HEK293 (cell line): Measurements from ENCODE around the gene MESD.

Experiments
- CTCF ChIA-PET: fragments of 350-600 bp; formaldehyde crosslinking; extraction: SDS; loops from one replicate; lab custom pipeline; 2021; ENCODE audit warnings: antibody characterized with exemption; lab: Yijun Ruan, JAX
- POLR2A ChIA-PET: fragments of 300-600 bp; formaldehyde crosslinking; extraction: SDS; loops from one replicate; lab custom pipeline; 2020; ENCODE audit warnings: antibody characterized with exemption, inconsistent platforms; lab: Yijun Ruan, JAX
- H3K27ac ChIP-seq: fragments of 200-500 bp; sonication (Bioruptor generic); 2 replicates; pipeline ENCODE4 v1.5.1; 2014; ENCODE audit warnings: low read depth, low read length, control low read depth, inconsistent platforms; ENCODE audit errors: extremely low read depth
- H3K36me3 ChIP-seq, 2 experiments: fragments of 200-500 bp in 1 of 2; sonication (Bioruptor generic) in 1 of 2; 1 replicate in 1 of 2; 2 replicates in 1 of 2; pipeline ENCODE4 v1.5.1; 2014 to 2017; ENCODE audit warnings: inconsistent platforms in 2 of 2, low read length in 2 of 2; ENCODE audit not compliant: control insufficient read depth in 2 of 2, insufficient read depth in 1 of 2
- H3K4me1 ChIP-seq: fragments of 200-500 bp; sonication (Bioruptor generic); 2 replicates; pipeline ENCODE4 v1.5.1; 2014; ENCODE audit warnings: mild to moderate bottlenecking, low read length, inconsistent platforms; ENCODE audit not compliant: control insufficient read depth, insufficient read depth
- H3K4me3 ChIP-seq: 2 replicates; pipeline ENCODE4 v1.5.1; 2011; ENCODE audit warnings: low read depth, mild to moderate bottlenecking, control low read depth, low read length, moderate library complexity
- H3K9me3 ChIP-seq: fragments of 200-500 bp; sonication (Bioruptor generic); 2 replicates; pipeline ENCODE4 v1.5.1; 2014; ENCODE audit warnings: low read depth, low read length, inconsistent platforms; ENCODE audit not compliant: control insufficient read depth, insufficient read depth
- BCL11A ChIP-seq: fragments of 450-650 bp; formaldehyde crosslinking; IDR thresholded peaks from 2 replicates; pipeline ENCODE4 v1.5.1; 2016; ENCODE audit warnings: low read depth, missing biosample characterization, missing genetic modification characterization
- GLIS1 ChIP-seq: fragments of 450-650 bp; formaldehyde crosslinking; IDR thresholded peaks from 2 replicates; pipeline ENCODE4 v1.5.1; 2016; ENCODE audit warnings: missing biosample characterization, missing genetic modification characterization
- GLIS2 ChIP-seq: fragments of 450-650 bp; formaldehyde crosslinking; IDR thresholded peaks from 2 replicates; pipeline ENCODE4 v1.5.1; 2016; ENCODE audit warnings: missing biosample characterization, missing genetic modification characterization
- HOXD13 ChIP-seq: sonication (generic); formaldehyde crosslinking; IDR thresholded peaks from 2 replicates; pipeline ENCODE4 v1.8.0; 2022; ENCODE audit warnings: missing genetic modification reagents, borderline replicate concordance
- MYNN ChIP-seq: fragments of 450-650 bp; formaldehyde crosslinking; IDR thresholded peaks from 2 replicates; pipeline ENCODE4 v1.5.1; 2016; ENCODE audit warnings: missing biosample characterization, missing genetic modification characterization, borderline replicate concordance
- OVOL3 ChIP-seq: fragments of 450-650 bp; formaldehyde crosslinking; IDR thresholded peaks from 2 replicates; pipeline ENCODE4 v1.5.1; 2016; ENCODE audit warnings: missing biosample characterization, missing genetic modification characterization
- PRDM1 ChIP-seq: fragments of 450-650 bp; formaldehyde crosslinking; IDR thresholded peaks from 2 replicates; pipeline ENCODE4; 2016; ENCODE audit warnings: missing biosample characterization, missing genetic modification characterization
- SP3 ChIP-seq: fragments of 450-650 bp; formaldehyde crosslinking; IDR thresholded peaks from 2 replicates; pipeline ENCODE4 v1.5.1; 2016; ENCODE audit warnings: missing biosample characterization, missing genetic modification characterization
- ZBTB20 ChIP-seq: fragments of 450-650 bp; formaldehyde crosslinking; IDR thresholded peaks from 2 replicates; pipeline ENCODE4 v1.5.1; 2016; ENCODE audit warnings: missing biosample characterization, missing genetic modification characterization
- ZBTB7A ChIP-seq: fragments of 450-650 bp; formaldehyde crosslinking; IDR thresholded peaks from 2 replicates; pipeline ENCODE4 v1.5.1; 2016; ENCODE audit warnings: low read depth, missing biosample characterization, missing genetic modification characterization
- ZFP37 ChIP-seq: fragments of 450-650 bp; formaldehyde crosslinking; IDR thresholded peaks from 2 replicates; pipeline ENCODE4 v1.5.1; 2016; ENCODE audit warnings: missing biosample characterization, missing genetic modification characterization
- ZNF10 ChIP-seq: fragments of 450-650 bp; formaldehyde crosslinking; IDR thresholded peaks from 2 replicates; pipeline ENCODE4 v1.5.1; 2017; ENCODE audit warnings: missing biosample characterization, missing genetic modification characterization
- ZNF174 ChIP-seq: fragments of 450-650 bp; formaldehyde crosslinking; IDR thresholded peaks from 2 replicates; pipeline ENCODE4 v1.5.0; 2017; ENCODE audit warnings: missing biosample characterization, mild to moderate bottlenecking, missing genetic modification characterization
- ZNF335 ChIP-seq: fragments of 450-650 bp; formaldehyde crosslinking; conservative IDR thresholded peaks from 2 replicates; pipeline ENCODE4 v1.5.1; 2016; ENCODE audit warnings: missing biosample characterization, missing genetic modification characterization
- ZNF394 ChIP-seq: fragments of 450-650 bp; formaldehyde crosslinking; IDR thresholded peaks from 2 replicates; pipeline ENCODE4 v1.5.1; 2016; ENCODE audit warnings: missing biosample characterization, missing genetic modification characterization, mild to moderate bottlenecking, moderate library complexity, borderline replicate concordance
- ZNF416 ChIP-seq: fragments of 450-650 bp; formaldehyde crosslinking; IDR thresholded peaks from 2 replicates; pipeline ENCODE4 v1.5.1; 2016; ENCODE audit warnings: missing biosample characterization, missing genetic modification characterization
- ZNF521 ChIP-seq: fragments of 450-650 bp; formaldehyde crosslinking; IDR thresholded peaks from 2 replicates; pipeline ENCODE4 v1.5.1; 2017; ENCODE audit warnings: missing biosample characterization, mild to moderate bottlenecking, missing genetic modification characterization
- ZNF596 ChIP-seq: fragments of 450-650 bp; IDR thresholded peaks from 2 replicates; pipeline ENCODE4 v1.5.0; 2018; ENCODE audit warnings: missing biosample characterization, mild to moderate bottlenecking, missing genetic modification characterization, moderate library complexity
- ZNF664 ChIP-seq: fragments of 450-650 bp; formaldehyde crosslinking; IDR thresholded peaks from 2 replicates; pipeline ENCODE4 v1.5.1; 2016; ENCODE audit warnings: missing biosample characterization, missing genetic modification characterization
- ZNF707 ChIP-seq: fragments of 450-650 bp; formaldehyde crosslinking; IDR thresholded peaks from 2 replicates; pipeline ENCODE4 v1.5.1; 2016; ENCODE audit warnings: missing biosample characterization, missing genetic modification characterization
- ZNF785 ChIP-seq: fragments of 450-650 bp; formaldehyde crosslinking; IDR thresholded peaks from 2 replicates; pipeline ENCODE4 v1.5.1; 2016; ENCODE audit warnings: missing biosample characterization, missing genetic modification characterization
- TF ChIP-seq, protein P1 (sequence below): fragments of 450-650 bp; IDR thresholded peaks from 2 replicates; pipeline ENCODE4 v1.5.1; 2018; ENCODE audit warnings: missing biosample characterization, missing genetic modification characterization
- TF ChIP-seq, protein P2 (sequence below): sonication (generic); formaldehyde crosslinking; IDR thresholded peaks from 2 replicates; pipeline ENCODE4 v1.8.1; 2022; ENCODE audit warnings: mild to moderate bottlenecking, moderate library complexity, missing genetic modification reagents
- TF ChIP-seq, protein P3 (sequence below): IDR thresholded peaks from 2 replicates; pipeline ENCODE4 v1.6.1; 2011; ENCODE audit warnings: mild to moderate bottlenecking, low read depth, low read length, borderline replicate concordance
- TF ChIP-seq, protein P4 (sequence below): fragments of 450-650 bp; formaldehyde crosslinking; IDR thresholded peaks from 2 replicates; pipeline ENCODE4 v1.5.1; 2016; ENCODE audit warnings: missing biosample characterization, missing genetic modification characterization

The MESD gene

DNA sequence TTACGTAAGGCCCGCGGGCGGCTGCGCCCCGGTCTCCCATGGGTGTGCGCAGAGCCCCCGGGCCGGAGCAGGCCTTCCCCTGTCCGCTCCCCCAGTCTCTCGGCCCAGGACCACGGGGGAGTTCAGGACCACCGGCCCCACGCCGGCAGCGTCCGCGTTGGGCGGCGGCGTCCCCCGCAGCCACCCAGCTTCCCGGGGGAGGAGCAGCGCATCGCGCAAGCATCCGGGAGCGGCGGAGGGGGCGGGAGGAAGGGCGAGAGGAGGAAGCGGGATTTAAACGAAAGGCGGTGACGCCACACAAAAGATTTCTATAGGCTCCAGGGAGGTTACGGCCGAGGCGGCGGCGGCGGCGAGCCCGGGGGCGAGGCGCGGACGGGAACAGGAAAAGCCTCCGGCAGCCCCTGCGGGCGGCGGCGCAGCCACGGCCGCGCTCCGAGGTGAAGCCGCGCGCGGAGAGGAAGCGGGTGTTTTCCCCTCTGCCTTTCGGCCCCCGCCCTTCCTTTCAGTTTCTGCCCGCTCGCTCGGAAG, 11.1 kb upstream of the MESD start, which contains the start of gene TLNRD1 (continued):
- TF ChIP-seq ZFP37 (tag by site-specific recombination) (0 out of 2 replicates have a peak, but pooled peaks have one; percentile 65), GLIS1 (tag by site-specific recombination) (peak; percentile 89), BCL11A (tag by site-specific recombination) (no peak), ZNF394 (tag by site-specific recombination) (peak; percentile 67), MYNN (tag by site-specific recombination) (no peak), ZNF664 (tag by site-specific recombination) (no peak), ZNF596 (tag by site-specific recombination) (no peak), ZNF10 (no peak), ZNF707 (tag by site-specific recombination) (no peak), OVOL3 (tag by site-specific recombination) (no peak), ZNF335 (tag by site-specific recombination) (peak; percentile 68)
- TF ChIP-seq, protein P1, sequence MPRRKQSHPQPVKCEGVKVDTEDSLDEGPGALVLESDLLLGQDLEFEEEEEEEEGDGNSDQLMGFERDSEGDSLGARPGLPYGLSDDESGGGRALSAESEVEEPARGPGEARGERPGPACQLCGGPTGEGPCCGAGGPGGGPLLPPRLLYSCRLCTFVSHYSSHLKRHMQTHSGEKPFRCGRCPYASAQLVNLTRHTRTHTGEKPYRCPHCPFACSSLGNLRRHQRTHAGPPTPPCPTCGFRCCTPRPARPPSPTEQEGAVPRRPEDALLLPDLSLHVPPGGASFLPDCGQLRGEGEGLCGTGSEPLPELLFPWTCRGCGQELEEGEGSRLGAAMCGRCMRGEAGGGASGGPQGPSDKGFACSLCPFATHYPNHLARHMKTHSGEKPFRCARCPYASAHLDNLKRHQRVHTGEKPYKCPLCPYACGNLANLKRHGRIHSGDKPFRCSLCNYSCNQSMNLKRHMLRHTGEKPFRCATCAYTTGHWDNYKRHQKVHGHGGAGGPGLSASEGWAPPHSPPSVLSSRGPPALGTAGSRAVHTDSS (tag by site-specific recombination), result peak; percentile 57; the same call in 1 of the 2 replicates
- TF ChIP-seq, protein P2, sequence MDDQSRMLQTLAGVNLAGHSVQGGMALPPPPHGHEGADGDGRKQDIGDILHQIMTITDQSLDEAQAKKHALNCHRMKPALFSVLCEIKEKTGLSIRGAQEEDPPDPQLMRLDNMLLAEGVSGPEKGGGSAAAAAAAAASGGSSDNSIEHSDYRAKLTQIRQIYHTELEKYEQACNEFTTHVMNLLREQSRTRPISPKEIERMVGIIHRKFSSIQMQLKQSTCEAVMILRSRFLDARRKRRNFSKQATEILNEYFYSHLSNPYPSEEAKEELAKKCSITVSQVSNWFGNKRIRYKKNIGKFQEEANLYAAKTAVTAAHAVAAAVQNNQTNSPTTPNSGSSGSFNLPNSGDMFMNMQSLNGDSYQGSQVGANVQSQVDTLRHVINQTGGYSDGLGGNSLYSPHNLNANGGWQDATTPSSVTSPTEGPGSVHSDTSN, result 0 out of 2 replicates have a peak, but pooled peaks have one; percentile 24

DNA sequence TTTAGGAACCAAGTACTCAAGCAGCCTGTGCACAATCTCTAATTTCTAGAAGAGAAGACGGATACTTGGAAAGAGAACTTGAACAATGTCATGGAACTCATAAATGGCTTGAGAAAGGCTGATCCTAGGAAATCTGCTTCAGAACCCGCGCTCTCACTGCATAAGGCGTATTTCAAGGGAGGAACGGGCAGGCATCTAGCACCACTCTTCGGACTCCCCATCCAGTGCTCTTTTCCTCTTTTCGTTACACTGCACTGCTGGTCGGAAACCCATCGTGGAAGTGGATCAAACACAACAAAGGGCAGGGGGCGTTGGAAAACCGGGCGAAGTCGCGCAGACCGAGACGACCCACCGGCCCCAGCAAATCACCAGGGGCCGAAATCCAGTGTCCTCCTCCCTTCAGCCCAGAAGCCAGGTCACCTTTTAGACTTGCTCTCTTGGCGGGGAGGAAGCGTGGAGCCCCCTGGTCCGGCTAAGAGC, 10.6 kb upstream of the MESD start:
- Histone ChIP-seq H3K27ac (peak overlapping the region; percentile 94; the same call in 1 of the 2 replicates), H3K4me1 (peaks cover 7% of the 10 kb centered on the region), H3K4me3 (peak overlapping the region; percentile 78), H3K36me3 (peaks cover 3 to 9% of the 10 kb centered on the region in 2 experiments; a peak in 2 of 3 replicates), H3K9me3 (no peaks in the 10 kb centered on the region)
- CTCF ChIA-PET, result interaction anchor here (0.5 to 4.7 kb wide), 2 partner anchors 100 to 266 kb away, joined by 3 to 31 read pairs; no protein-coding TSS in a partner anchor
- POLR2A ChIA-PET, result interaction anchor here (0.6 to 2.2 kb wide), 13 partner anchors 9 to 1568 kb away, joined by 3 to 22 read pairs (median 5); partner anchors contain the start of gene STARD5
- TF ChIP-seq, protein P3, sequence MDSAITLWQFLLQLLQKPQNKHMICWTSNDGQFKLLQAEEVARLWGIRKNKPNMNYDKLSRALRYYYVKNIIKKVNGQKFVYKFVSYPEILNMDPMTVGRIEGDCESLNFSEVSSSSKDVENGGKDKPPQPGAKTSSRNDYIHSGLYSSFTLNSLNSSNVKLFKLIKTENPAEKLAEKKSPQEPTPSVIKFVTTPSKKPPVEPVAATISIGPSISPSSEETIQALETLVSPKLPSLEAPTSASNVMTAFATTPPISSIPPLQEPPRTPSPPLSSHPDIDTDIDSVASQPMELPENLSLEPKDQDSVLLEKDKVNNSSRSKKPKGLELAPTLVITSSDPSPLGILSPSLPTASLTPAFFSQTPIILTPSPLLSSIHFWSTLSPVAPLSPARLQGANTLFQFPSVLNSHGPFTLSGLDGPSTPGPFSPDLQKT, result no peak
- no peak for TF ChIP-seq SP3
- TF ChIP-seq ZNF521 (tag by site-specific recombination), result no peak
- no peak for TF ChIP-seq GLIS2 (tag by site-specific recombination)
- no peak for TF ChIP-seq ZNF174
- TF ChIP-seq, protein P4, sequence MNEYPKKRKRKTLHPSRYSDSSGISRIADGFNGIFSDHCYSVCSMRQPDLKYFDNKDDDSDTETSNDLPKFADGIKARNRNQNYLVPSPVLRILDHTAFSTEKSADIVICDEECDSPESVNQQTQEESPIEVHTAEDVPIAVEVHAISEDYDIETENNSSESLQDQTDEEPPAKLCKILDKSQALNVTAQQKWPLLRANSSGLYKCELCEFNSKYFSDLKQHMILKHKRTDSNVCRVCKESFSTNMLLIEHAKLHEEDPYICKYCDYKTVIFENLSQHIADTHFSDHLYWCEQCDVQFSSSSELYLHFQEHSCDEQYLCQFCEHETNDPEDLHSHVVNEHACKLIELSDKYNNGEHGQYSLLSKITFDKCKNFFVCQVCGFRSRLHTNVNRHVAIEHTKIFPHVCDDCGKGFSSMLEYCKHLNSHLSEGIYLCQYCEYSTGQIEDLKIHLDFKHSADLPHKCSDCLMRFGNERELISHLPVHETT (tag by site-specific recombination), result no peak
- no peak for TF ChIP-seq ZBTB20 (tag by site-specific recombination)
- no peak for TF ChIP-seq ZBTB7A
- no peak for TF ChIP-seq MYNN (tag by site-specific recombination)
- TF ChIP-seq ZNF416 (tag by site-specific recombination), result no peak
- TF ChIP-seq HOXD13, result no peak
- no peak for TF ChIP-seq OVOL3 (tag by site-specific recombination)
- no peak for TF ChIP-seq ZNF785 (tag by site-specific recombination)
- no peak for TF ChIP-seq PRDM1
